Measurements from ENCODE around the gene SAP30. TPM values are rescaled to one million over a fixed set of nuclear protein-coding genes. Genes with fewer than 3 reads are reported as not detected.
A peak's percentile ranks its signal among the peaks of the same experiment; 100 is the strongest.

Gene SAP30
- total RNA-seq, 1 donor from 2014 or later = 13.0 TPM

DNA sequence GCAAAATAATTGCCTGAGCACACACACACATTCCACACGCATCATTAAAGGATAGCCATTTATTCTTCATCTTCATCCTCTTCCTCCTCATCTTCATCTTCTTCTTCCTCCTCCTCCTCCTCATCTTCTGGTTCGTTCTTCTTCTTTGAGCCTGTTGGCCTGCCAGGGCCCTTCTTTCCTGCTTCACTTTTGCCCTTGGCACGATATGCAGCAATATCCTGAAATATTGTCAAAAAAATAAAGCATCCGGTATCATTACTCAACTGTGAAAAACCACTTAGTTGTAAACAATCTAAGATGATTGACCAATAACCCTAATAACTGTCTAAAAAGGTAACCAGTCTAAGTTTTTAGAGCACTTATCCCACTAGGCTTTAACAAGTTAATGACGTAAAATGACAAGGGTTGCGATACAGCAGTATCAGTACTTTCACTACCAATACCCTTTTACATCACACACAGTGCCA is 38.7 kb upstream of the SAP30 start:
- TF ChIP-seq POLR2AphosphoS5 (IDR thresholded peaks at IDR 0.05; ENCODE audit: insufficient read depth in 1 of 2, low read depth in 1 of 2) (no peak), POLR2A (IDR thresholded peaks at IDR 0.05) (no peak)
- TF ChIP-seq, protein P1, sequence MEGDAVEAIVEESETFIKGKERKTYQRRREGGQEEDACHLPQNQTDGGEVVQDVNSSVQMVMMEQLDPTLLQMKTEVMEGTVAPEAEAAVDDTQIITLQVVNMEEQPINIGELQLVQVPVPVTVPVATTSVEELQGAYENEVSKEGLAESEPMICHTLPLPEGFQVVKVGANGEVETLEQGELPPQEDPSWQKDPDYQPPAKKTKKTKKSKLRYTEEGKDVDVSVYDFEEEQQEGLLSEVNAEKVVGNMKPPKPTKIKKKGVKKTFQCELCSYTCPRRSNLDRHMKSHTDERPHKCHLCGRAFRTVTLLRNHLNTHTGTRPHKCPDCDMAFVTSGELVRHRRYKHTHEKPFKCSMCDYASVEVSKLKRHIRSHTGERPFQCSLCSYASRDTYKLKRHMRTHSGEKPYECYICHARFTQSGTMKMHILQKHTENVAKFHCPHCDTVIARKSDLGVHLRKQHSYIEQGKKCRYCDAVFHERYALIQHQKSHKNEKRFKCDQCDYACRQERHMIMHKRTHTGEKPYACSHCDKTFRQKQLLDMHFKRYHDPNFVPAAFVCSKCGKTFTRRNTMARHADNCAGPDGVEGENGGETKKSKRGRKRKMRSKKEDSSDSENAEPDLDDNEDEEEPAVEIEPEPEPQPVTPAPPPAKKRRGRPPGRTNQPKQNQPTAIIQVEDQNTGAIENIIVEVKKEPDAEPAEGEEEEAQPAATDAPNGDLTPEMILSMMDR (IDR thresholded peaks at IDR 0.05) = no peak
- Histone ChIP-seq H3K4me1 (peaks cover 17% of the 10 kb centered on the region), H3K9me3 (no peaks in the 10 kb centered on the region), H3K36me3 (peaks cover 0 to 20% of the 10 kb centered on the region in 2 donors), H3K4me3 (peak overlapping the region; percentile 90 to 98), H3K27me3 (no peaks in the 10 kb centered on the region), H3K27ac (peak overlapping the region; percentile 100)
- intact Hi-C loops (cut with DNase I) = no loop called here
- no peak for DNase-seq (ENCODE audit: extremely low spot score in 2 of 2)

- Histone ChIP-seq H3K36me3 (peaks cover 0 to 20% of the 10 kb centered on the region in 2 donors), H3K4me3 (peak overlapping the region; percentile 90 to 98), H3K27ac (peak overlapping the region; percentile 100), H3K27me3 (no peaks in the 10 kb centered on the region), H3K9me3 (no peaks in the 10 kb centered on the region), H3K4me1 (peaks cover 17% of the 10 kb centered on the region)
- DNase-seq (ENCODE audit: extremely low spot score in 2 of 2) = no peak
- intact Hi-C loops (cut with DNase I) = no loop called here
- TF ChIP-seq, protein P1 (IDR thresholded peaks at IDR 0.05) = no peak
- TF ChIP-seq POLR2AphosphoS5 (IDR thresholded peaks at IDR 0.05; ENCODE audit: insufficient read depth in 1 of 2, low read depth in 1 of 2) (no peak), POLR2A (IDR thresholded peaks at IDR 0.05) (no peak)
Measured at GRCh38 chr4:173332963-173333657, 37.6 kb upstream of the SAP30 start.

DNA sequence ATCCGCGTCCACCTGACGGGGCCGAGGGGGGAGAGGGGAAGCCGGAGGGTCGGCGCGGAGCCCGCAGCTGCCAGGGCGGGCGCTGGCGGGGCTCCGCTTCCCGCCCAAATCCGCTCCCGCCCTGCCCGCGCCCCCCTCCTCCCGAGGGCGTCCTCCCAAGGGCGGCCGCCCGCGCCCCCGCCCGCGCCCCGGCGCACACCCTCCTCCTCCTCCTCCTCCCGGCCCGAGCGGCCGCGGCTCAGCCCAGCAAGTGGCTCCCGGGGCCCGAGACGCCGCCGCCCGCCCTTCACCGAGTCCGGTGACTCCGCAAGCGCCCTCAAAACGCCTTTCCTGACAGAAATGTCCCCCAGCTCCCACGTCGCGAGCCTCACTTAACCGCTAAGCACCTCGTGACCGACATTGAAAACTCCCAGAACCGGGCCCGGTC is 37.1 kb upstream of the SAP30 start:
- H3K27me3 ChIP-seq = no peaks in the 10 kb centered on the region
- DNase-seq (ENCODE audit: extremely low spot score in 2 of 2) = no peak
- intact Hi-C loops (cut with DNase I) = no loop called here

DNA sequence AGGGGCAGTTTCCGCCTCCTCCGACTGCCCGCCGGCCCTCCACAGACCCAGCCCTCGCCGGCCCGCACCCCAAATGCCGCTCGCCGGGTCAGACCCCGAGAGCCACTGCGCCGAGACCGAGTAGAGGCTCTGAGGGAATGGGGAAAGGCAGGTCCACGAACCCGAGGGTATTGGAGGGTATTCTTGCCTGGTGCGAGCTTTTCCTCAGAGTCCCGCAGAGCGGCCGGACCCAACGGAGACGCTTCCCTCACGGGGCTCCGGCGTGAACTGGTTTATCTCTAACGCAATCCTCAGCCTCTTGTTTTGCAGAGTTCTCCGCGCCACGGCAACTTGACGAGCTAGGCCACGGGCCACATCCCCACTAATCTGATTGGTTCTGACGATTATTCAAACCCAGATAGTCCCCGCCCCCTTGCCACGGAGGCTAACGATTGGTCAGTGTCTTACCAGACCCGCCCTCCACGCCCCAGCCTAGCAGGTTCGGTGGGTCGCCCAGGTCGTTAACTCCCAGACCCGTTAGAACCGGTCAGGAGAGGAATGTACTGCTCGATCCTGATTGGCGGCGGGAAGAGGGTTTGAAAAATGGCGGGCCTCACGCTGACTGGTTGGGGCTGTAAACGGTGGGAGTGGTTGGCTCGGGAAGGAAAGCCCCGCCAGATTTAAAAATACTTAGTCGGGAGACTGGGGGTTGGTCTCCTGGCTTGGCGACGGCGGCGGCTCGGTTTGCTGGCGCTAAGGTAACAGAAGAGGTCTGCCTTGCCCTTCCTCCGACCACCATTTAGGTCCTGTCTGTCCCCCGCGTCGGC is 36.5 kb upstream of the SAP30 start, which contains the start of gene HMGB2:
TSS of gene HMGB2 (minus strand) at position 274 of the 806 bp plus-strand sequence. CDS start 709 bp downstream, outside the sequence.
- Histone ChIP-seq H3K4me3 (peak within 1 kb of the TSS; percentile 90 to 98), H3K27me3 (no peaks in the 10 kb centered on the region), H3K27ac (peak within 1 kb of the TSS; percentile 100), H3K9me3 (no peaks in the 10 kb centered on the region), H3K36me3 (peaks cover 0 to 9% of the 10 kb centered on the region in 2 donors), H3K4me1 (peaks cover 17% of the 10 kb centered on the region)
- intact Hi-C loops (cut with DNase I) = no loop called here
- TF ChIP-seq POLR2A (IDR thresholded peaks at IDR 0.05) (peak; percentile 50 to 98), POLR2AphosphoS5 (IDR thresholded peaks at IDR 0.05; ENCODE audit: insufficient read depth in 1 of 2, low read depth in 1 of 2) (peak; percentile 97 to 99)
- TF ChIP-seq, protein P1 (IDR thresholded peaks at IDR 0.05) = no peak
- peak; percentile 100 for DNase-seq (ENCODE audit: extremely low spot score in 2 of 2)

More for the DNA sequence above, 37.1 kb upstream of the SAP30 start:
- TF ChIP-seq POLR2A (IDR thresholded peaks at IDR 0.05) = no peak
- TF ChIP-seq POLR2AphosphoS5 (IDR thresholded peaks at IDR 0.05; ENCODE audit: insufficient read depth in 1 of 2, low read depth in 1 of 2) = no peak
- TF ChIP-seq, protein P1 (IDR thresholded peaks at IDR 0.05) = no peak
- Histone ChIP-seq H3K36me3 (peaks cover 0 to 15% of the 10 kb centered on the region in 2 donors), H3K4me3 (peak overlapping the region; percentile 90 to 98), H3K4me1 (peaks cover 17% of the 10 kb centered on the region), H3K27ac (peak overlapping the region; percentile 100), H3K9me3 (no peaks in the 10 kb centered on the region)

Data from vagina (tissue), 2 donors.